ENCODE results near the gene EFCAB7. TPM values are rescaled to one million over a fixed set of nuclear protein-coding genes. Genes with fewer than 3 reads are reported as not detected.

EFCAB7 gene
- total and polyA plus RNA-seq, 2 of the 13 experiments (the other 11 are each of a cell fraction or from before 2014, with no cell fraction given) = 1.7 to 5.4 TPM

DNA sequence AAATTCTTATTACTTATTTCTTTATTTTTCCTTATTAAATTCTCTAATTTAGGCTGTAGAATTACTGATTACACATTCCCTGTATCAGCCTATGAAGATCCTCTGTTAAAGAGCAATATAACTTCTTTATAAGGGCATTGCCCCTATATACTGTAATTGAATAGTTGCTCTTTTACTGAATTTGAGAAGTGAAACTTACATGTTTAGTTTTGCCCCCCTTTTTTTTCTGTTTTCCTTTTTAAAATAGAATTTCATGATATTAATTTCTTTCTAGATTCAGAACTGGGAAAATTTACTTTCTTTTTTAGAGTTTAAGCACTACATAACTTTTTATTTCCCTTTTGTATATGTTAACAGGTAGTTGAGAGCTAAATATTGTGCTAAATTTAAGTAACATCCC is 40.4 kb downstream of the EFCAB7 start:
- CTCF ChIA-PET (ENCODE audit: low intra/inter-chr PET ratio, low total read pairs) = no interaction called here
- no peak overlapping the region for H3K9ac ChIP-seq (ENCODE audit: insufficient read depth, low read depth, low read length)
- no peaks in the 10 kb centered on the region for H3K27me3 ChIP-seq (ENCODE audit: control insufficient read depth in 1 of 2, insufficient read depth in 2 of 2, low read length in 2 of 2)
- no peak overlapping the region for H3K4me3 ChIP-seq (replicated peaks in 1 of 3; ENCODE audit: insufficient read depth in 1 of 3, low read depth in 2 of 3, low read length in 3 of 3)
- in situ Hi-C loops (cut with HindIII; ENCODE audit: extremely low pct_ligation_motif_present, low pct_unique_long_range_greater_than_20kb) = no loop called here
- H3K4me1 ChIP-seq (ENCODE audit: insufficient read depth, low read length) = no peaks in the 10 kb centered on the region
- H3K36me3 ChIP-seq (replicated peaks in 1 of 2; ENCODE audit: control insufficient read depth in 1 of 2, insufficient read depth in 2 of 2, low read length in 2 of 2) = no peaks in the 10 kb centered on the region
- no peaks in the 10 kb centered on the region for H4K20me1 ChIP-seq (ENCODE audit: insufficient read depth, low read length)
- FAIRE-seq (no peak), DNase-seq (ENCODE audit: low spot score) (no peak), ATAC-seq (no peak)
- H2AFZ ChIP-seq (ENCODE audit: low read length) = no peak overlapping the region
- H3K79me2 ChIP-seq (ENCODE audit: insufficient read depth, low read length) = no peaks in the 10 kb centered on the region
- no peak overlapping the region for H3K4me2 ChIP-seq (ENCODE audit: low read depth, low read length)
- no TSS peak for BruUV-seq (replicated peaks)
- POLR2A ChIA-PET = no interaction called here
- H3K9me3 ChIP-seq (ENCODE audit: low read length) = no peaks in the 10 kb centered on the region
- no peak overlapping the region for H3K27ac ChIP-seq (ENCODE audit: extremely low read length, insufficient read depth, low read length)
- TF ChIP-seq, protein P1, sequence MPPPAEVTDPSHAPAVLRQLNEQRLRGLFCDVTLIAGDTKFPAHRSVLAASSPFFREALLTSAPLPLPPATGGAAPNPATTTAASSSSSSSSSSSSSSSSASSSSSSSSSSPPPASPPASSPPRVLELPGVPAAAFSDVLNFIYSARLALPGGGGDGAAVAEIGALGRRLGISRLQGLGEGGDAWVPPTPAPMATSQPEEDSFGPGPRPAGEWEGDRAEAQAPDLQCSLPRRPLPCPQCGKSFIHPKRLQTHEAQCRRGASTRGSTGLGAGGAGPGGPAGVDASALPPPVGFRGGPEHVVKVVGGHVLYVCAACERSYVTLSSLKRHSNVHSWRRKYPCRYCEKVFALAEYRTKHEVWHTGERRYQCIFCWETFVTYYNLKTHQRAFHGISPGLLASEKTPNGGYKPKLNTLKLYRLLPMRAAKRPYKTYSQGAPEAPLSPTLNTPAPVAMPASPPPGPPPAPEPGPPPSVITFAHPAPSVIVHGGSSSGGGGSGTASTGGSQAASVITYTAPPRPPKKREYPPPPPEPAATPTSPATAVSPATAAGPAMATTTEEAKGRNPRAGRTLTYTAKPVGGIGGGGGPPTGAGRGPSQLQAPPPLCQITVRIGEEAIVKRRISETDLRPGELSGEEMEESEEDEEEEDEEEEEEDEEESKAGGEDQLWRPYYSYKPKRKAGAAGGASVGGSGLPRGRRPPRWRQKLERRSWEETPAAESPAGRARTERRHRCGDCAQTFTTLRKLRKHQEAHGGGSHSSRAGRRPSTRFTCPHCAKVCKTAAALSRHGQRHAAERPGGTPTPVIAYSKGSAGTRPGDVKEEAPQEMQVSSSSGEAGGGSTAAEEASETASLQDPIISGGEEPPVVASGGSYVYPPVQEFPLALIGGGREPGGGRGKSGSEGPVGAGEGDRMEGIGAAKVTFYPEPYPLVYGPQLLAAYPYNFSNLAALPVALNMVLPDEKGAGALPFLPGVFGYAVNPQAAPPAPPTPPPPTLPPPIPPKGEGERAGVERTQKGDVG (CRISPR knock-in tag; IDR thresholded peaks at IDR 0.05; ENCODE audit: borderline replicate concordance) = no peak
- TF ChIP-seq NR2F6 (IDR thresholded peaks at IDR 0.05) = no peak
- no peak for TF ChIP-seq NR2F6 (CRISPR knock-in tag; IDR thresholded peaks at IDR 0.05)
- no peak for TF ChIP-seq GATAD2A (CRISPR knock-in tag; IDR thresholded peaks at IDR 0.05)
- no peak for TF ChIP-seq ZNF124 (CRISPR knock-in tag; IDR thresholded peaks at IDR 0.05)
- TF ChIP-seq SUZ12 (IDR thresholded peaks at IDR 0.05; ENCODE audit: low read depth, low read length) = no peak
- no peak for TF ChIP-seq HOXD1 (CRISPR knock-in tag; IDR thresholded peaks at IDR 0.05)
- TF ChIP-seq RARG (CRISPR knock-in tag; IDR thresholded peaks at IDR 0.05; ENCODE audit: low read depth) = no peak
- TF ChIP-seq, protein P2, sequence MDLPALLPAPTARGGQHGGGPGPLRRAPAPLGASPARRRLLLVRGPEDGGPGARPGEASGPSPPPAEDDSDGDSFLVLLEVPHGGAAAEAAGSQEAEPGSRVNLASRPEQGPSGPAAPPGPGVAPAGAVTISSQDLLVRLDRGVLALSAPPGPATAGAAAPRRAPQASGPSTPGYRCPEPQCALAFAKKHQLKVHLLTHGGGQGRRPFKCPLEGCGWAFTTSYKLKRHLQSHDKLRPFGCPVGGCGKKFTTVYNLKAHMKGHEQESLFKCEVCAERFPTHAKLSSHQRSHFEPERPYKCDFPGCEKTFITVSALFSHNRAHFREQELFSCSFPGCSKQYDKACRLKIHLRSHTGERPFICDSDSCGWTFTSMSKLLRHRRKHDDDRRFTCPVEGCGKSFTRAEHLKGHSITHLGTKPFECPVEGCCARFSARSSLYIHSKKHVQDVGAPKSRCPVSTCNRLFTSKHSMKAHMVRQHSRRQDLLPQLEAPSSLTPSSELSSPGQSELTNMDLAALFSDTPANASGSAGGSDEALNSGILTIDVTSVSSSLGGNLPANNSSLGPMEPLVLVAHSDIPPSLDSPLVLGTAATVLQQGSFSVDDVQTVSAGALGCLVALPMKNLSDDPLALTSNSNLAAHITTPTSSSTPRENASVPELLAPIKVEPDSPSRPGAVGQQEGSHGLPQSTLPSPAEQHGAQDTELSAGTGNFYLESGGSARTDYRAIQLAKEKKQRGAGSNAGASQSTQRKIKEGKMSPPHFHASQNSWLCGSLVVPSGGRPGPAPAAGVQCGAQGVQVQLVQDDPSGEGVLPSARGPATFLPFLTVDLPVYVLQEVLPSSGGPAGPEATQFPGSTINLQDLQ (CRISPR knock-in tag; IDR thresholded peaks at IDR 0.05) = no peak
- TF ChIP-seq GMEB2 (CRISPR knock-in tag; IDR thresholded peaks at IDR 0.05; ENCODE audit: low read depth) = no peak
- TF ChIP-seq ZNF747 (CRISPR knock-in tag; IDR thresholded peaks at IDR 0.05; ENCODE audit: borderline replicate concordance) = no peak
- no peak for TF ChIP-seq KAT7 (CRISPR knock-in tag; IDR thresholded peaks at IDR 0.05; ENCODE audit: borderline replicate concordance)
- TF ChIP-seq WIZ (CRISPR knock-in tag; IDR thresholded peaks at IDR 0.05) = no peak
- intact Hi-C loops (cut with micrococcal nuclease; ENCODE audit: unreplicated experiment) = no loop called here
